ENCODE measurements around the gene DHRS13. TPM values are rescaled to one million over a fixed set of nuclear protein-coding genes. Genes with fewer than 3 reads are reported as not detected.

The DHRS13 gene
- total and polyA plus RNA-seq, 2 donors (not counting 3 experiments of a cell fraction or from before 2014, with no cell fraction given), result 7.2 to 9.3 TPM

DNA sequence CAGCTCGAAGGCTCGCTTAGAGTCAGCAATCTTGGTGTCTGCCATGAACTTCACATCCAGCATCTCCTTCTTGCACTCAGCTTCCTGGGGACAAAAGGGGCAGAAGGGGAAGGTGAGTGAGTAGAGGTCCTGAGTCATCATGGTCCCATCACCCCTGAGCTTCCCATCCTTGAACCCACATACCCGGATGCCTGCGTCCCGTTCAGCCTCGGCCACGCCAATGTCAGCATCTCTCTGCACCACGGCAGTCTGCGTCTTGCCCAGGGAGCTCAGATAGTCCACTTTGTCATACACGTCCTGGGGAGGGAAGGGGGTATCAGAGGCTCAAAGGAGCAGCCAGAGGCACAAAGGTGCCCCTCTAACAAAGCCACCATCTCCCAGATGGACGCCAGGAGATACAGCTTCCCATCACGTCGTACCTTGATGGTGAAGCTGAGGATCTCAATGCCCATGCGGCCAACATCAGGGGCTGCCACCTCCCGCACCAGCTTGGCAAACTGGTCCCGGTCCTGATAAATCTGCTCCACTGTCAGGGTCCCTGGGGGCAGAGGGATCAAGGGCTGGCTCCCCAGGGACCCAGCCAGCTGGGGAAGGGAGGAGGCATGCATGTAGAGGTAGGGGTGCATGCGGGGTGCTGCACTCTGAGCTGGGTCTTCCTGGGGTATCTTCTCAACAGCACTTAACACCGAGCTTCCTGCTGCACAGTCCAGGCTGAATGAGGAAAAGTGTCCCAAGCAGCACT, 20.6 kb downstream of the DHRS13 start:
- POLR2A ChIA-PET, result no interaction called here
- H3K9ac ChIP-seq (replicated peaks; ENCODE audit: extremely low read depth, insufficient read depth, low read length), result no peak overlapping the region
- H3K9me1 ChIP-seq (replicated peaks; ENCODE audit: control insufficient read depth, extremely low read depth, insufficient read depth, low read length), result no peaks in the 10 kb centered on the region
- H3K36me3 ChIP-seq (ENCODE audit: control insufficient read depth in 2 of 2, extremely low read depth in 1 of 2, insufficient read depth in 2 of 2, low read length in 2 of 2), result peaks cover 11 to 60% of the 10 kb centered on the region in 2 experiments
- FAIRE-seq, result no peak
- H3K4me1 ChIP-seq (ENCODE audit: control insufficient read depth, extremely low read depth, insufficient read depth, low read length), result no peaks in the 10 kb centered on the region
- CTCF ChIA-PET, result interaction anchor here (0.9 to 2.5 kb wide), 4 partner anchors 14 to 121 kb away, joined by 3 to 9 read pairs (median 6); no protein-coding TSS in a partner anchor
- no peaks in the 10 kb centered on the region for H3K79me2 ChIP-seq (ENCODE audit: control insufficient read depth, insufficient read depth, low read length)
- no peaks in the 10 kb centered on the region for H3K27me3 ChIP-seq (ENCODE audit: control insufficient read depth in 2 of 2, insufficient read depth in 2 of 2, low read length in 2 of 2)
- H2AFZ ChIP-seq (ENCODE audit: low read depth, low read length), result no peak overlapping the region
- no peak for TF ChIP-seq POLR2AphosphoS5 (IDR thresholded peaks at IDR 0.05; ENCODE audit: insufficient read depth, low read depth, low read length)
- TF ChIP-seq MYC (IDR thresholded peaks at IDR 0.05; ENCODE audit: low read depth, low read length), result no peak
- TF ChIP-seq, protein P1, sequence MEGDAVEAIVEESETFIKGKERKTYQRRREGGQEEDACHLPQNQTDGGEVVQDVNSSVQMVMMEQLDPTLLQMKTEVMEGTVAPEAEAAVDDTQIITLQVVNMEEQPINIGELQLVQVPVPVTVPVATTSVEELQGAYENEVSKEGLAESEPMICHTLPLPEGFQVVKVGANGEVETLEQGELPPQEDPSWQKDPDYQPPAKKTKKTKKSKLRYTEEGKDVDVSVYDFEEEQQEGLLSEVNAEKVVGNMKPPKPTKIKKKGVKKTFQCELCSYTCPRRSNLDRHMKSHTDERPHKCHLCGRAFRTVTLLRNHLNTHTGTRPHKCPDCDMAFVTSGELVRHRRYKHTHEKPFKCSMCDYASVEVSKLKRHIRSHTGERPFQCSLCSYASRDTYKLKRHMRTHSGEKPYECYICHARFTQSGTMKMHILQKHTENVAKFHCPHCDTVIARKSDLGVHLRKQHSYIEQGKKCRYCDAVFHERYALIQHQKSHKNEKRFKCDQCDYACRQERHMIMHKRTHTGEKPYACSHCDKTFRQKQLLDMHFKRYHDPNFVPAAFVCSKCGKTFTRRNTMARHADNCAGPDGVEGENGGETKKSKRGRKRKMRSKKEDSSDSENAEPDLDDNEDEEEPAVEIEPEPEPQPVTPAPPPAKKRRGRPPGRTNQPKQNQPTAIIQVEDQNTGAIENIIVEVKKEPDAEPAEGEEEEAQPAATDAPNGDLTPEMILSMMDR (IDR thresholded peaks at IDR 0.05; ENCODE audit: extremely low read depth in 1 of 2, insufficient read depth in 1 of 2, low read depth in 1 of 2, low read length in 2 of 2), result no peak
- no peak for TF ChIP-seq JUN (IDR thresholded peaks at IDR 0.05; ENCODE audit: borderline replicate concordance, insufficient read depth, insufficient read length, low read depth)
- DNase-seq (ENCODE audit: low read depth, low spot score), result no peak
- H3K4me3 ChIP-seq (replicated peaks in 1 of 3; ENCODE audit: insufficient read depth in 1 of 3, low read depth in 1 of 3, low read length in 3 of 3), result no peak overlapping the region
- no peaks in the 10 kb centered on the region for H4K20me1 ChIP-seq (replicated peaks; ENCODE audit: control insufficient read depth, extremely low read depth, insufficient read depth, low read length)
- no peak overlapping the region for H3K4me2 ChIP-seq (ENCODE audit: insufficient read depth, low read length)
- H3K9me3 ChIP-seq (replicated peaks; ENCODE audit: control insufficient read depth, insufficient read depth, low read length), result no peaks in the 10 kb centered on the region
- BruUV-seq (replicated peaks), result no TSS peak
- H3K27ac ChIP-seq (ENCODE audit: insufficient read depth, low read depth, low read length), result no peak overlapping the region
- dilution Hi-C loops (cut with MboI; ENCODE audit: extremely low pct_ligation_motif_present, low sequenced_read_pairs), result no loop called here
- intact Hi-C loops (cut with micrococcal nuclease), result no loop called here

All from endothelial cell of umbilical vein (primary cell).